GM19455 (cell line): Measurements from ENCODE around the gene NLRP10.

Source experiments
- ATAC-seq: cut with Tn5 transposase; IDR thresholded peaks from one replicate; pipeline ENCODE4 v1.9.1; 2021; ENCODE audit not compliant: unreplicated experiment

Gene NLRP10

DNA sequence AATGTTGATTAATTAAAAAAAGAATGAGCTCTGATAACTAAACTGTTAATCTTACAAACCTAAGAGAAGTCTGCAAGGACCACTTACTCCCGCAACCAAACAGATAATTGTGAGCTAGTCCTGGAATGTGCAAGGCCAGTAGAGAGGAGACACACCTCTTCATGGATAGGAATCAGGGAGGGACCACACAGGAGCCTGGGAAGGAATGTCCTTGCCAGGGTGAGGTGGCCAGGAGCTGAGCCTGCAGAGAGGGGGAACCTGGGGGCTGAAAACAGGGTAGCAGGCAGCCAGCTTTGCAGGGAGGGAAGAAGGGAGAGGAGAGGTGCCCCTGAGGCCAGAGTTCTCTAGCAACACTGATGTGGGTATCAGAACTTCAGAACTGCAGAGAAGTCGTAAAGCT, 9.4 kb upstream of the NLRP10 start:
- ATAC-seq, result no peak

DNA sequence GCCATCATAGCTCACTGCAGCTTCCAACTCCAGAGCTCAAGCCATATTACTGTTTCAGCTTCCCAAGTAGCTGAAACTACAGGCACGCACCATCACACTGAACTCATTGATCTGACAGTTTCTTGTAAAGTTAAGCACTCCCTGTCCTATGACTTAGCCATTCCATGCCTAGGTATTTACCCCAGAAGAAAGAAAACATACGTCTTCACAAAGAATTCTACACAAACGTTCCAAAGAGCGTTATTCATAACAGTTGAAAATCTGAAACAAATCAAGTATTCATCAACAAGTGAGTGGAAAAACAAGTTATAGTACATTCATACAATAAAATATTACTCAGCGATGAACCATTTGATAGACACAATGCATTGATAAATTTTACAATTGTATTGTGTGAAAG, 7.8 kb upstream of the NLRP10 start:
- no peak for ATAC-seq

DNA sequence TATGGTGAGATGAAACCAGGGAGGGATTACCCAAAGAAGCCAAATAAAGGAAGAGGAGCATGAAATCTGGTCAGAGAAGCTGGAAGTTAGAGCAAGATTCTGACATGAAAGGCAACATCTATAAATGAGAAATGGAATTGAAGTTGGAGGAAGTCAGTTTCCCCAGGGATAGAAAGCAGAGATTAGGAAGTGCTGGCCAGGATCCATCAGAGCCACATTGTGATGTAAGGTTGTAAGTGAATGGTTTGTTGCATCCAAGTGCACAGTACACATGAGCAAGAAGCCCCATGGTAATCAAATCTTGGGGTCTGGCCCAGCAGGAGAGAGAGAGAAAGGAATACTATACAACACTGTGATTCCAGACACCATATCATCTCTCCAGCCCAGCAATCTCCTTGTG, 6.6 kb upstream of the NLRP10 start:
- ATAC-seq, result no peak

DNA sequence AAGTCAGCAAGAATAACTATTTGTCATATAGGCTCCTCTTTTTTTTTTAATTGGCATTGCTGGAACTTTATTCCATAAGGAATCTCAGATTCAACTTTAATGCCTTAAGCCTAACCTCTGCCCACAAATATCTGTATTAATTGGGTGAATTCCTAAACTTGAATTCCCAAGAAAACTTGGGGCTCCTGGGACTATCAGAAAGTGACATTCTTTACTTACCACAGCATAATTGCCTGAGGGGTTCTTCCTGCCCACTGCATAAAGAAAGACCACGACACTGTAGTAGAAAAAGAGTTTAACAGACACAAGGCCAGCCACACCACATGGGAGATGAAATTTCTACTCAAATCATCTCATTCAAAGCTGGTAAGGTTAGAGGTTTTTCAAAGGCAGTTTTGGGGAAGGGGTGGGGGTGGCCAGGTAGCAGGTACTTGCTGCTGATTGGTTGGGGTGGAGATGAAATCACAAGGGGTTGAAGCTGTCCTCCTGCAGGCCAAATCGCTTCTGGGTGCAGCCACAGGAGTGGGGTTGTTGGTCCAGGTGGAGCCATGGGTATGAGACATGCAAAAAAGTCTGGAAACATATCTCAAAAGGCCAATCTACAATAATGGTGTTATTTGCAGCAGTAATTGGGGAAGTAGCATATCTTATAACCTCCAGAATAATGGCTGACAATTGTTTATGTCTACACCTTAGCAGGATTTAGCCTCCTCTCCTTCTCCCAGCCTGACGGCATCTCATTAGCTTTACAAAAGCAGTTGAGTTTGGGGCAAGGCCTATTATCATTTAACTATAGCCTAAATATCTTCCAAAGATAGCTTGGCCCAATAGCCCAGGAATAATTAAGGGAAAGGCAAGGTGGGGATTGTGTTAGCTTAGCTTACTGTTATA, 4.8 kb upstream of the NLRP10 start:
- no peak for ATAC-seq

DNA sequence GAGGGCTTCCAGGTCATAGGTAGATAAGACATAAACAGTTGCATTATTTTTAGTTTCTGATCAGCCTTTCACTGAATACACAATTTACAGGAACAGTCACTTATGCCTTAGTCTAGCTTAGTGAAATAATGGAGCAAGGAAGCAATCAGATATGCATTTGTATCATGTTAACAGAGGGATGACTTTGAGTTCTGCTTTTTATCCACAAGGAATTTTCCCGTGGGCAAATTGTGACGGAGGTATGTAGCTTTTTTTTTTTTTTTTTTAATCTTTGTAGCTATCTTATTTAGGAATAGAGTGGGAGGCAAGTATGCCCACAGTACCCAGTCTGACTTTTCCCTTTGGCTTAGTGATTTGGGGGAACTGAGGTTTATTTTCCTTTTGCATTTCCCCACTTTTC, 3.4 kb upstream of the NLRP10 start:
- no peak for ATAC-seq

DNA sequence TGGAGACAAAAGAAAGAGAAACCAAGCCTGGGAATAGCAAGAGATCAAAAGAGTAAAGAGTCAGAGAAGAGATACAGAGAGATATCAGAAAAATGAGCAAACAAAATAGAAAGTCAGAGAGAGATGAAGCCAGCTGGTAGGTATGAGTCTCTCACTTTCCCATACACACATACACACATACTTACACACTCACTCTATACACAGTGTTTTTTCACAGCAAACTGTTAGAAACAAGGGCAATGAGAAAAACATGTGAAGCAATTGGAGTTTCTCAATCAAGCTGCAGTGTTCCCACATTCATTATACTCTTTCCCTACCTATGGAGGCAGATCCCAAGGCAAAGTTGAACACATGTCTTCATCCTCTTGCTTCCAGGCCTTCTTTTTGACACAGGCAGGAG, 2.6 kb upstream of the NLRP10 start:
- ATAC-seq, result no peak

DNA sequence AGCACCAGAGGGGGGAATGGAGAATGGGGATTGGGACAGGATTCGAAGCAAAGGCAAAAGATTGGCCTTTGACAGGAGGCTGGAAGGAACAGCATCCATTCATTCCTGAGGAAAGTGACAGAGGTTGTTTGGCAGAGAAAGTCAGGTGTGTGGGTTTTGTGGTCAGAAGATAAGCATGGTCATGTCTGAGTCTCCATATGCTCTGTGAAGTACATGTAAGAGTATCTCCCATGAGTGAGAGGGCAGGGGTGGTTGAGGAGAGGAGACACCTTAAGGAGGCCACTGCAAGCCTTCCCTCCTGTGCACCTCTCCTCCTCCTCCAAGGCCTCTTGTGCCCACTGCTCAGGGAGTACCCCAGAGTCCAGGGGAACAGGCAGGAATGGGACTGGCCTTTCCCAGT, 1.9 kb upstream of the NLRP10 start:
- ATAC-seq, result no peak

DNA sequence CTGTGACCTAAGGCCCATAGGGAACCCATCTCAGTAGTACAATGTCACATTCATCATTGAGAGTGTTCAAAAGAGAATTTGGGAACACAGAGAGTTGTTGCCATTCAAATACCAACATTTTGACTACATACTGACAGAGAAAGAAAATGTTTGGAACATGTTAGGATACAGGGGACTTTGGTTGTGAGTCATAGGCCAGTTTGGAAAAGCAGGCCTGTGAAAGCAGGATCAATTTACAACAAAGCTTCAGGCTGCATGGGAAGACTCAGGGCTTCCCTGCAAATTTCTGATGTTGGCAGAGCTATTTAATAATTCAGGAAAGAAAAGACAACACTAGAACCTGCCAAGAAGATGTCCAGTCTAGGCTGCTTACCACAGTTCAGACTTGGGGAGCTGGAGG, 374 bp downstream of the NLRP10 start:
- no peak for ATAC-seq

DNA sequence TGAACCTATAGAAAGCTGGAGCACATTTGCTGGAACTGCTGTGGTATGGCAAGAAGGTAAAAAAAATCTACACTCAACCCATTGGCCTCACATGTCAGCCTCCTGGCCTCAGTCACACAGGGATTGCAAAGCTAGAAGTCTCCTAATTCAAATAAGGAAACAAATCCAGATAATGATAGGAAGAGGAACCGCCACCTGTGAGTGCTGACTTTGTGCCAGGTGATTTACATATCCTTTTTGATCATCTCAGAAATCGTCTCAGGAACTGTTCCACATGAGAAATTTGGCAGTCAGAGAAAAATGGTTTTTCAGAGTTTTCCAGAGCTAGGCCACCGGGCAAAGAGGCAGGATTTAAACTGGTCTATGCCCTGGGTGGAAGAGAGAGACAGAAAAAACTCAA, 986 bp downstream of the NLRP10 start:
- ATAC-seq, result no peak

DNA sequence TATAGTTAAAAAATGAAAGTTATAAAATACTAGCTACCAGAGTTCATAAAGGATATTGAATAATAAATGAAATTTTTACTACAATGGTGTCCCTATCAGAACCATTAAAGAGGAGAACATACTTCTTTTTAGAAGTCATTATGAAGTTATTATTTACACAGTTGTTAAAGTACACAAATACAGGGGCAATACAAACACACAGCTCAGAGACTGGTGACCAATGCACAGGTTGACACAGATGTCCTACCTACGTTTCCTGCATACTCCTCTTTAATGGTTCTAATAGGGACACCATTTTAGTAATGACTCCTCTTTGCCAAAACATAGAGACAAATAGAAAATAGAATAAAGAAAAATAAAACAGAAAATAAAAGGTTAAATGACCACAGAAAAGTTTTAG, 10.1 kb downstream of the NLRP10 start:
- ATAC-seq, result no peak

DNA sequence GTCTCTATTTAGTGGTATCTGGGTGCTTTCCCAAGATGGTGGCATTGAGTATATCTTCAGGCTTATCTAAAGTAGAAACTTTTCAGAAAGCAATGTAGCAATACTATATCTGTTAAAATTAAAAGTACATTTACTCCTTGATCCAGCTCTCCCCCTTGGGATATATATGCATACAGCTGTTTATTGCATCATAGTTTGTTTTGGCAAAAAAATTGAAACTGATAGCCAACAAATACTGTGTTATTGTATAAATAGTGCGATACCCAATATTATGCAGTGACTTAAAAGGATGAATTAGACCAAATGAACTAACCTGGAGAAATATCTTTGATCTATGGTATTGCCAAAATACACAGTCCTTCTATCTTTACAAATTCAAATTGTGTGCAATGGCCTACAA, 15.3 kb downstream of the NLRP10 start:
- ATAC-seq, result no peak

DNA sequence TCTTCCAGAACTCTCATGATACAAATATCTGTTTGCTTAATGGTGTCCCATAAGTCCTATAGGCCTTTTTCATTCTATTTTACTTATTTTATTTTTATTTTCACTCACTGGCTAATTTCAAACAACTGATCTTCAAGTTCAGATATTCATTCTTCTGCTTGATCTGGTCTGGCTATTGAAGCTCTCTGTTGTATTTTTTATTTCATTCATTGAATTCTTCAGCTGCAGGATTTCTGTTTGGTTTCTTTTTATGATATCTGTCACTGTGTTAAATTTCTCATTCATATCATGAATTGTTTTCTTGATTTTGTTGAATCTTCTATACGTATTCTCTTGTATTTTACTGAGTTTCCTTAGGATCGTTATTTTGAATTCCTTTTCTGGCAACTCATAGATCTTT, 21.1 kb downstream of the NLRP10 start:
- no peak for ATAC-seq

DNA sequence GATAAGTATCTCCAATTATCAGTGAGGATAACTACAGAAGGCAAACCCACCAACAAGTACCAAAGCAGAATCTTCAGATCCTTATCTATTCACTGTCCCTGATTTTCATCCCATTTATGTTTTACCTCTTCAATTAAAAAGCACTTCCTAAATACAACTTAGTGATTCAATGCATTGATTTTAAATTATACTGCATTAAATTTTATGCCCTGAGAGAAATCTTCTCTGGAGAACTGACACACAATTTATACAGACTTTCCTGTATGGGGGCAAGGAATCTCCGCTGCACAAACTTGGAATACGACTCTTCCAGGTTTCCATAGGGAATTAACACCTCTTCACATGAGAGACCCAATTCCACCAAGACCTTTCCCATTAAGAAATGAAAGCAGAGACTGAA, 23.6 kb downstream of the NLRP10 start, which contains the start of gene OR10A3:
TSS of gene OR10A3 (minus strand) at position 101 of the 400 bp plus-strand sequence. CDS start 2,188 bp downstream, outside the sequence.
- no peak for ATAC-seq

DNA sequence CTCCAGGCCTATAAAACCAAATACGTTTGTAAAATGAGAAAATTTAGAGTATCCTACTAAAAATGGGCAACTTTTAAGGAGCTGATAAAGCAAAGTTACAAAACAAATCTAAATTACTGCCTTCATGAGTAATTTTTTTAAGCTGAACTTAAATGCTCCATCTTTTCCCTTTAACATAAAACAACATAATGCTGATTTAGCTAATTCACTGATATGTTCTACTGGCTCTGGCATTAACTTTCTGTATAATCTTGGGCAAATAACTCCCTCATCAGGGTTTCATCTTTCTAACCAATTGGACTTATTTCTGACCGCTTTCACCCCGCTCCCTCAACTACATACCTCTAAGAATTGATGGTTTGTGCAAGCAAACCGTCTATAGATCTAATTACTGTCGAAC, 24.1 kb downstream of the NLRP10 start:
- ATAC-seq, result no peak

DNA sequence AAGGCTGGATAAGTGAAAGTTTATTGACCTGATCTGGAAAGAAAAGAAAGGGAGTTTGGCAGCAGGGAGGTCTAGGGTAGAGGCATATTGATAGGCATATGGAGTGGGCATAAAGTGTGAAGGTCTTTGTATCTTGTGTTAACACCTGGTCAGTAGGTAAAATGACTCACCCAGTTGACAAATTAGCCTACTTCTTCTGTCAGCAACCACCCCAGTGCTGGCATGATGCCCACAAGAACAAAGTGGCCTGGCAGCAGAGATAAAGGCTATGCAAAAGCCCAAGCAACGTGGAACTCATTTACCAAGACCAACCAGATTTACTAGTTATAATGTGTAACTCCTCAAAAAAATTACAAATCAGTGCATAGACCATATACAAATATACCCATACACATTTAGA, 28.6 kb downstream of the NLRP10 start:
- ATAC-seq, result no peak

DNA sequence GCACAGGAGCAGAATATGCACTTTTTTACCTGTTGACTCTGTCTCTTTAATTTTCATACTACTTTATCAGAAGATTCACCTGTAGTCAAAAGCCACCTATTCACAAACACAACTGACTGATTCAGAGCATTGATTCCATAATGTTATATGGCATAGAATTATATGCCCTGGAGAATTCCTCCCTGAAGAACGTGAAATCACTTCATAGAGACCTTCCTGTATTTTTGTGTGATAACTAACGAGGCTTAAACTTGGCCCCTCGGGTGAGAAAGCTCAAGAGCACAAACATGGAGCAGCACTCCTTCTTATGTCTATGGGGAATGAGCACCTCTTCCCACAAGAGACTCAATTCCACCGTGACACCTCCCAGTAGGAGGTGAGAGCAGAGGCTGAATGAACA, 34.1 kb downstream of the NLRP10 start, which contains the start of gene OR10A6:
TSS of gene OR10A6 (minus strand) at position 101 of the 400 bp plus-strand sequence. CDS start 2,606 bp downstream, outside the sequence.
- no peak for ATAC-seq

DNA sequence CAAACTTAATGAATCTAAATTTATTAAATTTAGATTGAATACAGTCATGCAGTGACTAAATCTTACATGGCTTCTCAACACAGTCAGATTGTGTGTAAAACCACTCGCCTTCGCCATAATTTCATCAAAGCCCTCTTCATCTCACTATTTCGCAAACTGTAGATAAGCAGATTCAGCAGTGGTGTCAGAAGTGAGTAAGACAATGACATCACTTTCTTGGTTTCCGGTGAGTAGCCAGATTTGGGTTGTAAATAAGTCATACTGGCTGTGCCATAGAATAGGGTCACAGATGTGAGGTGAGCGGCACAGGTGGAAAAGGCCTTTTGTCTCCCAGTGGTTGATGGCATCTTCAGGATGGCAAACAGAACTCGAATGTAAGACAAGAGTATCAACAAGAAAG, 37.6 kb downstream of the NLRP10 start:
- no peak for ATAC-seq

DNA sequence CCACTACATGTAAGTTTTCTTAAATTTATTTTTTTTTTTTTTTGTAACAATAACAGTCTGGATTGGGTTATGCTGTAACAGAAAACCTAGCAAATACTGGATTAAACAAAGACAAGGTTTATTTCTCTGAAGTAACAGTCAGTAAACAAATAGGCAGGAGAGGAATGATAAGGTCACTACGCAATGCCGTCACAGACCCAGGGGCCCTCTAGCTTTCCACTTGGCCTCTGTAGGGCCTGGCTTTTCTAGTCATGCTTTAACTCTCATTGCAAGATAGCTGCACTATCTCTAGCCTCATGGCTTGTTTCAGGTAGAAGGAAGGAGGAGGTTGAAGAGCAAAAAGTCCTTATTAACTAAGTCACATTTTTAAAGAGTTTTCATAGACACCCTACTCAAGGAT, 40.7 kb downstream of the NLRP10 start:
- ATAC-seq, result no peak

DNA sequence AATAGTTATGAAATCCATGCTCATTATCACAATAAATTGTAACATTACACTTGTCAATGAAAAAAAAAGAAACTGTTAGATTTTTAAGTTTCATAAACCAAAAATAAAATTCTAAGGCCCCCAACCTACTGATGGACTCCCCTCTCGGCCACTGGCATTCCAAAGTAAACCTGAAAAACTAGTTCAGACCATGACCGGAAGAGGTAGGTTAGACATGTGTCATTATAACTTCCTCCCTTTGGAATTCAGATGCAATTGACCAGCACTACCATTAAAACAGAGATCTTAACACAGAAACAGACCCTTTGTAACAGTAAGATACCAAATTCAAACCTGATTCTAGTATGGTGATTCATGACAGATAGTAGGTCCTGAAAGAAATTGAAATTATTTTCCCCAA, 47.1 kb downstream of the NLRP10 start:
- no peak for ATAC-seq
